WTC11 (cell line): Measurements from ENCODE around the gene GNAL. TPM values are rescaled to one million over a fixed set of nuclear protein-coding genes. Genes with fewer than 3 reads are reported as not detected.

Experiments
- ATAC-seq: fragments of 200-7000 bp; cut with Tn5 transposase; 2 replicates; pipeline ENCODE4 v1.10.0; 2021; ENCODE audit warnings: mild to moderate bottlenecking, moderate library complexity
- CTCF ChIA-PET: fragments of 300-600 bp; sonication (Branson Sonifier 250); formaldehyde crosslinking; loops from one replicate; lab custom pipeline; 2021; ENCODE audit warnings: antibody characterized with exemption; lab: Charles Lee
- POLR2A ChIA-PET: fragments of 350-600 bp; sonication (Branson Sonifier 250); formaldehyde crosslinking; loops from one replicate; lab custom pipeline; 2021; ENCODE audit warnings: antibody characterized with exemption; lab: Charles Lee
- DNase-seq: peaks from one replicate; pipeline ENCODE4 v3.0.0; 2021; ENCODE audit warnings: low spot score
- H3K27ac Mint-ChIP-seq: 2 replicates; pipeline ENCODE4 v1.8.0; 2021; ENCODE audit warnings: mixed read lengths
- H3K27me3 Mint-ChIP-seq: 2 replicates; pipeline ENCODE4 v1.8.0; 2021; ENCODE audit warnings: low read depth, mild to moderate bottlenecking, moderate library complexity, mixed read lengths
- H3K36me3 Mint-ChIP-seq: 2 replicates; pipeline ENCODE4 v1.8.0; 2021; ENCODE audit warnings: mixed read lengths
- H3K4me1 Mint-ChIP-seq: 2 replicates; pipeline ENCODE4 v1.8.0; 2022; ENCODE audit warnings: mixed read lengths
- H3K4me3 Mint-ChIP-seq: 2 replicates; pipeline ENCODE4 v1.8.0; 2021; ENCODE audit warnings: mild to moderate bottlenecking, moderate library complexity, mixed read lengths
- H3K9me3 Mint-ChIP-seq: 2 replicates; pipeline ENCODE4 v1.8.0; 2021; ENCODE audit warnings: mixed read lengths
- AFF4 ChIP-seq: sonication (generic); formaldehyde crosslinking; IDR thresholded peaks from 2 replicates; pipeline ENCODE4 v1.8.1; 2023; ENCODE audit warnings: mild to moderate bottlenecking, missing genetic modification reagents, borderline replicate concordance
- GTF2I ChIP-seq: fragments of 250-450 bp; sonication (Bioruptor Pico); conservative IDR thresholded peaks from 2 replicates; pipeline ENCODE4 v1.4.0; 2021; ENCODE audit warnings: mild to moderate bottlenecking
- IRF1 ChIP-seq: sonication (generic); formaldehyde crosslinking; IDR thresholded peaks from 2 replicates; pipeline ENCODE4 v1.8.0; 2023; ENCODE audit warnings: missing genetic modification reagents
- MAX ChIP-seq: sonication (generic); formaldehyde crosslinking; IDR thresholded peaks from 2 replicates; pipeline ENCODE4 v1.8.0; 2022; ENCODE audit warnings: mild to moderate bottlenecking, missing genetic modification reagents
- PRDM15 ChIP-seq: sonication (generic); formaldehyde crosslinking; IDR thresholded peaks from 2 replicates; pipeline ENCODE4 v1.8.0; 2022; ENCODE audit warnings: missing genetic modification reagents
- RORB ChIP-seq: fragments of 250-450 bp; sonication (Bioruptor Pico); IDR thresholded peaks from 2 replicates; pipeline ENCODE4 v1.9.0; 2021; ENCODE audit warnings: mild to moderate bottlenecking
- SP1 ChIP-seq: sonication (generic); formaldehyde crosslinking; conservative IDR thresholded peaks from 2 replicates; pipeline ENCODE4 v1.8.1; 2022; ENCODE audit warnings: missing genetic modification reagents
- TP53 ChIP-seq: sonication (generic); formaldehyde crosslinking; IDR thresholded peaks from 2 replicates; pipeline ENCODE4 v1.8.1; 2023; ENCODE audit warnings: mild to moderate bottlenecking, missing genetic modification reagents
- ZMAT4 ChIP-seq: fragments of 250-450 bp; sonication (Bioruptor Pico); IDR thresholded peaks from 2 replicates; pipeline ENCODE4 v1.9.0; 2021; ENCODE audit warnings: mild to moderate bottlenecking
- ZNF512 ChIP-seq: sonication (generic); formaldehyde crosslinking; IDR thresholded peaks from 2 replicates; pipeline ENCODE4 v1.8.1; 2022; ENCODE audit warnings: missing genetic modification reagents, borderline replicate concordance
- ZNF532 ChIP-seq: fragments of 250-450 bp; sonication (Bioruptor Pico); IDR thresholded peaks from 2 replicates; pipeline ENCODE4 v1.9.0; 2021; ENCODE audit warnings: mild to moderate bottlenecking, borderline replicate concordance
- total RNA-seq: library from RNA; stranded (reverse); gene quantifications from 3 replicates; pipeline ENCODE4 v1.2.3, GENCODE V29; 2021

GNAL gene
- total RNA-seq, 1 experiment from 2014 or later, result 22.3 TPM

- Mint-ChIP-seq H3K27me3 (no peaks in the 10 kb centered on the region; the same call in 1 of the 2 replicates), H3K9me3 (peaks cover 17% of the 10 kb centered on the region), H3K4me3 (no peak overlapping the region), H3K36me3 (peaks cover 6% of the 10 kb centered on the region), H3K4me1 (peaks cover 21% of the 10 kb centered on the region), H3K27ac (no peak overlapping the region)
- no peak for TF ChIP-seq PRDM15 (CRISPR knock-in tag)
- no peak for TF ChIP-seq AFF4
- TF ChIP-seq ZMAT4 (CRISPR knock-in tag), result no peak
- TF ChIP-seq TP53, result no peak
- TF ChIP-seq GTF2I, result no peak
- no peak for TF ChIP-seq ZNF532 (CRISPR knock-in tag)
- no peak for TF ChIP-seq SP1 (CRISPR knock-in tag)
- no peak for TF ChIP-seq IRF1
- no peak for TF ChIP-seq ZNF512
- no peak for TF ChIP-seq MAX (CRISPR knock-in tag)
- no peak for TF ChIP-seq RORB (CRISPR knock-in tag)
- CTCF ChIA-PET, result interaction anchor here (2.1 kb wide), 1 partner anchor 11 kb away, joined by 8 read pairs; no protein-coding TSS in a partner anchor
- DNase-seq, result no peak
- POLR2A ChIA-PET, result no interaction called here
- no peak for ATAC-seq
Observed at GRCh38 chr18:11721720-11722119, 32.7 kb downstream of the GNAL start.
